Choroid plexus epithelial cell (primary cell): ENCODE measurements around the gene MTNR1B.
A peak's percentile ranks its signal among the peaks of the same experiment; 100 is the strongest.

Source experiments
- DNase-seq: peaks from one replicate; pipeline ENCODE4 v3.0.0-alpha.2; 2010; ENCODE audit warnings: low read depth
- H3K4me3 ChIP-seq: 2 replicates; pipeline ENCODE4 v1.5.1; 2011; ENCODE audit warnings: low read depth, mild to moderate bottlenecking, control low read depth, low read length, moderate library complexity
- CTCF ChIP-seq: conservative IDR thresholded peaks from 2 replicates; pipeline ENCODE4 v1.5.1; 2011; ENCODE audit warnings: low read depth, mild to moderate bottlenecking, control low read depth, inconsistent platforms, low read length, moderate library complexity

Gene MTNR1B

GRCh38 chr11:92941676-92942571 lies 27.5 kb upstream of the MTNR1B start:
- H3K4me3 ChIP-seq = no peak overlapping the region
- peak; percentile 80 for TF ChIP-seq CTCF
- DNase-seq = peak; percentile 74

- DNase-seq = no peak
- no peak overlapping the region for H3K4me3 ChIP-seq
- TF ChIP-seq CTCF = no peak
Observed at GRCh38 chr11:92946707-92947106, 22.7 kb upstream of the MTNR1B start.

GRCh38 chr11:92948116-92948515 lies 21.3 kb upstream of the MTNR1B start:
- DNase-seq = no peak
- no peak for TF ChIP-seq CTCF
- H3K4me3 ChIP-seq = no peak overlapping the region

- no peak overlapping the region for H3K4me3 ChIP-seq
- no peak for DNase-seq
- TF ChIP-seq CTCF = no peak
Observed at GRCh38 chr11:92954003-92954402, 15.4 kb upstream of the MTNR1B start.

- no peak for DNase-seq
- no peak overlapping the region for H3K4me3 ChIP-seq
- TF ChIP-seq CTCF = no peak
Observed at GRCh38 chr11:92955860-92956259, 13.6 kb upstream of the MTNR1B start.

GRCh38 chr11:92960886-92961285 lies 8.6 kb upstream of the MTNR1B start:
- peak; percentile 21 for DNase-seq
- no peak overlapping the region for H3K4me3 ChIP-seq
- no peak for TF ChIP-seq CTCF

- peak; percentile 5 for DNase-seq
- no peak overlapping the region for H3K4me3 ChIP-seq
- no peak for TF ChIP-seq CTCF
Observed at GRCh38 chr11:92962446-92962845, 7.0 kb upstream of the MTNR1B start.
